NCI-H146 treated with DMSO at 0.1 percent for 48 hours (cell line): ENCODE results near the gene PTPRCAP.
"Not testable (repeated sequence)": the region's sequence is repeated elsewhere in the genome, so short reads cannot be mapped to it uniquely, and the experiment has no call there.

Experiments used
- DNase-seq: peaks from one replicate; lab custom pipeline; 2025; ENCODE audit not compliant: unreplicated experiment; lab: John Stamatoyannopoulos, UW

The PTPRCAP gene, protein sequence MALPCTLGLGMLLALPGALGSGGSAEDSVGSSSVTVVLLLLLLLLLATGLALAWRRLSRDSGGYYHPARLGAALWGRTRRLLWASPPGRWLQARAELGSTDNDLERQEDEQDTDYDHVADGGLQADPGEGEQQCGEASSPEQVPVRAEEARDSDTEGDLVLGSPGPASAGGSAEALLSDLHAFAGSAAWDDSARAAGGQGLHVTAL

DNA sequence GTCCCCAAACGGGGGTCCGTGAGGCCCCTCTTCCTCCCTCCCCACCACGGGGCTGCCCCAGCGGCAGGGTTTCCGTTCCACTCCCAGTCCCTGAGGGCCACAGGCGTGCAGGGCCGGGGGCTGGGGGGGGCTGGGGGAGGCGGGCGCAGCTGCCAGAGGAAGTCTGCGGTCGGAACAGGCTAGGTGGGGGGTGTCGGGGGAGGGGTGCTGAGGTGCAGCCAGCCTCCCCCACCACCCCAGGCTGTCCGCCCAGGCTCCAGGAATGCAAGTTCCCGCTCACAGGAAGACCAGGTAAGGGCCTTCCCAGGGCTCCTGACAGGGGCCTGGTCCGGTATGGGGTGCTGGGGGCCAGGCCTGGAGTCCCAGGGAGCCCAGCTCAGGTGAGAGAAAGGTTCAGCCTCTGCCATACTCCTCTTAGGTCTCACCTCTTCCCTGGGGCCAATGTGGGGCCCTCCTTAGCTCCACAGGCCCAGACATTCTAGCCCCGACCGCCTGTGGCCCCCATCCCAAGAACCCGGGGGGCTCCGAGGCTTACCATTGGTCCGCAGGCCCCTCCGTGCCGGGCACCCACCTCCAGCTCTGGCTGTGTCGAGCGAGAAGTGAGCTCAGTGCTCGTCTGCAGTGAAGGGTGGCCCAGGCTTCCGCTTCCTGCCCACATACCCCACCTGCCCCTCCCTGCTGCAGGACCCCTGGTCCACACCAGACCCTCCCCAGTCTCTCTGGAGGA, at the start of gene PTPRCAP:
PTPRCAP (minus strand) TSS at position 601 of the 727 bp plus-strand sequence; CDS start at position 538, 63 bp downstream.
- no peak for DNase-seq

DNA sequence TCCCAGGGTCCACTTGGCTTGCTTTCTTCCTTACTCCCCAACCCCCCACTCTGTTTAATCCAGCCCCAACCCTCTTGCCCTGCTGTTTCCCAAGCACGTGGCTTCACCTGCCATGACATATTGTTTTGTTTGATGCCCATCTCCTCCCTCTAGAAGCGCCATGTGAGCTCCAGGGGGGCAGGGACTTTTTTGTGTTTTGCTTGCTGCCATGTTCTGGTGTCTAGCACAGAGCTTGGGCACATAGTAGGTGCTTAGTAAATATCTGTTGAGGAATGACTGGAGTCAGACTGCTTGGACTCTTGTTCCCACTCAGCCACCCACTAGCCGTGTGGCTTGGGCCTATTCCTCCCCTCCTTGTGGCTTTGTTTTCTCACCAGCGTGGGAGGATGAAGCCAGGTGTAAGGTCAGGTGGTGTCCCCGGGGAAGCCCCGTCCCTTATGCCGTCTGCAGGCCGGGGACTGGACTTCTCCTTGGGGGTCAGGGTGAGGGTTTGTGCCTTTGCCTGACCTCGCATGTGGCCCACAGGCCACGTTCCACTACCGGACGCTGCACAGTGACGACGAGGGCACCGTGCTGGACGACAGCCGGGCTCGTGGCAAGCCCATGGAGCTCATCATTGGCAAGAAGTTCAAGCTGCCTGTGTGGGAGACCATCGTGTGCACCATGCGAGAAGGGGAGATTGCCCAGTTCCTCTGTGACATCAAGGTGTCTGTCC, 49.2 kb upstream of the PTPRCAP start:
- no peak for DNase-seq

DNA sequence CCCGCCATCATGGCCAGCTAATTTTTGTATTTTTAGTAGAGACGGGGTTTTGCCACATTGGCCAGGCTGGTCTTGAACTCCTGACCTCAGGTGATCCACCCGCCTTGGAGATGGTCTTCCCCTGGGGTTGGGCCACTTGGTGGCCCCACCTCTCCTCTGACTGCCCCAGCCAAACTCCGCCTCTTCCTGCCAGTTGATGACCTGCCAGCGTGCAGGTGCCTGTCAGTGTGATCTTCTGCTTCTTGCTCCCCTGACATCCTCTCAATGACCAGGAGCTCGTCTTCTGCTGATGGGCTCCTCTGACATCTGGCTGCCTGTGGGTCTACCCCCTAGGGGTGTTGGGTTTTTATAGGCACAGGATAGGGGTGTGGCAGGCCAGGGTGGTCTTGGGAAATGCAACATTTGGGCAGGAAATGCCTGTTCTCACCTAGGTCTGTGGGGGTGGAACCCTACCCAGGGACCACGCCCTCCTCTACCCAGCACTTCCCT, 48.4 kb upstream of the PTPRCAP start:
- not testable (repeated sequence) for DNase-seq

- no peak for DNase-seq
Measured at GRCh38 chr11:67484847-67485311, 47.4 kb upstream of the PTPRCAP start.

DNA sequence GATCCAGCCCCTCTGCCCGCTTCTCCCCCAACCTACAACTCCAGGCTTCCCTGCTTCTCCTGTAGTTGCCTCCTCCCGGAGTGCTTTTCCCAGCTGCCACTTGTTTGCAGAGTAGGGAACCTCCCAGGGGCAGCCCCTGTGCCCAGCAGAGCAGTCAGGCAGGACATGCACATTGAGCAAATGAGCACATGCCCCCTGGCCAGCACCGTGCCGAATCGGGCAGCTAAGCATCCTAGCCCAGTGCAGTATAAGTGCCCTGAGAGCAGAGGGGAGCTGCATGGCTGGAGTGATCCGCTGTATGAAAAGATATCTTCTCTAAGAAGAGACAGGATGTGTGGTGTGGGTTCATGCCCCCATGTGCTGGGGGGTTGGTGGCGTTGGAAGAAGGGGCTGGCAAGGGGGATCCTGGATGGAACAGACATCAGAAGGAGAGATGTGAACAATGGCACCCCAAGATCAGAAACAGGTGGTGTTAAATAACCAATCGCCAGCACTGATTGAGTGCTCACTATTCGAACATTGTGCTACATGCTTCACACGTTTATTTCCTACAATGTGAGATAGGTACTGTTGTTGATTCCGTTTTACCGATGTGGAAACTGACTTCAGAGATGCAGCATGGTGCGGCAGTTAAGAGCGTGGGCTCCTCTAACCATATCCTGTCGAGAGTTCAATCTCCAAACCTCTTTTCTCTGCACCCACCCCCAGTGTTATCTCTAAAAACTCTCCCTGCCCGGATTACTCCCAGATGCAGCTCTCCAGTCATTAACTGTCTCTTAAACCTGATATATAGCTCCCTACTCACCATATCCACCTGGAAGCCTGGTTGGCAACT, 46.6 kb upstream of the PTPRCAP start:
- DNase-seq: no peak

GRCh38 chr11:67482827-67483798, 45.6 kb upstream of the PTPRCAP start, which contains the start of gene AIP:
TSS of gene AIP (plus strand) at chr11:67483026. CDS start at chr11:67483159, 133 bp downstream.
- peak; percentile 99 for DNase-seq

DNA sequence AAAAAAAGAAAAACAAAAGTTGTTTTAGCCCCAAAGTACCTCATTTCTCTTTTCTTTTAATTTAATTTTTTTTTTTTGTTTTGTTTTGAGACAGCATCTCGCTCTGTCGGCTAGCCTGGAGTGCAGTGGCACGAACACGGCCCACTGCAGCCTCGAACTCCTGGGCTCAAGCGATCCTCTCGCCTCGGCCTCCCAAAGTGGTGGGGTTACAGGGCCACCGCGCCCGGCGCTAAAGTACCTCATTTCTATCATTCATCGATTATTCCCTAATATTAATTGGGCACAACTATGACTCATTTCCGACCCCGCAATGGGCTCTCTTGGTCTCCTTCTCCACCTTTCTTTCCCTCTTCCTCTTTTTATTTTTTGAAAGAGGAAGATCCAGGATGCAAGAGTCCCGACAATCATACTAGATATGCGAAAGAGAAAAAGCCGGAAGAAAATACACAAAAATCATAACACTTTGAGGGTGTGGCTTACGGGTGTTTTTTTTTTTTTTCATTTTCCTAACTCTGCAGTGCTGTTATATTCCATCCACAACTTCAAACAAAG, 44.9 kb upstream of the PTPRCAP start:
- no peak for DNase-seq

DNA sequence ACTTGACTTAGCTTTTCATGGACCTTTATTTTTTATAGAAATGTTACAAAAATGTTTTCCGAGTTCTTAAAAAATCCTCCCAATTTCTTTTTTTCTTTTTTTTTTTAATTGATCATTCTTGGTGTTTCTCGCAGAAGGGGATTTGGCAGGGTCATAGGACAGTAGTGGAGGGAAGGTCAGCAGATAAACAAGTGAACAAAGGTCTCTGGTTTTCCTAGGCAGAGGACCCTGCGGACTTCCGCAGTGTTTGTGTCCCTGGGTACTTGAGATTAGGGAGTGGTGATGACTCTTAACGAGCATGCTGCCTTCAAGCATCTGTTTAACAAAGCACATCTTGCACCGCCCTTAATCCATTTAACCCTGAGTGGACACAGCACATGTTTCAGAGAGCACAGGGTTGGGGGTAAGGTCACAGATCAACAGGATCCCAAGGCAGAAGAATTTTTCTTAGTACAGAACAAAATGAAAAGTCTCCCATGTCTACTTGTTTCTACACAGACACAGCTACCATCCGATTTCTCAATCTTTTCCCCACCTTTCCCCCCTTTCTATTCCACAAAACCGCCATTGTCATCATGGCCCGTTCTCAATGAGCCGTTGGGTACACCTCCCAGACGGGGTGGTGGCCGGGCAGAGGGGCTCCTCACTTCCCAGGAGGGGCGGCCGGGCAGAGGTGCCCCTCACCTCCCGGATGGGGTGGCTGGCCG, 40.0 kb upstream of the PTPRCAP start:
- DNase-seq: not testable (repeated sequence)

GRCh38 chr11:67476692-67477091, 39.2 kb upstream of the PTPRCAP start:
- not testable (repeated sequence) for DNase-seq

DNA sequence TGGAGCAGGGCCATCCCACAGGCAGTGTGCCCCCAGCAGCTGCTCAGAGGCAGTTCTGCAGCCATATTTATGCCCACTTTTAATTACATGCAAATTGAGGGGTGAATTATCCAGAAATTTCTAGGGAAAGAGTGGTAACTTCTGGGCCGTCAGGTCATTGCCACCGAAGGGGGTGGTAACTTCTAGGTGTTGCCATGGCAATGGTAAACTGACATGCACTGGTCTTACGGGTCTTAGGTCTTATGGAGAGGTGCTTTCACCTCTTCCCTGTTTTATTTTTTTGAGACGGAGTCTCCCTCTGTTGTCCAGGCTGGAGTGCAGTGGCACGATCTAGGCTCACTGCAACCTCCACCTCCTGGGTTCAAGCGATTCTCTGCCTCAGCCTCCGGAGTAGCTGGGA, 35.4 kb upstream of the PTPRCAP start:
- DNase-seq: no peak

DNA sequence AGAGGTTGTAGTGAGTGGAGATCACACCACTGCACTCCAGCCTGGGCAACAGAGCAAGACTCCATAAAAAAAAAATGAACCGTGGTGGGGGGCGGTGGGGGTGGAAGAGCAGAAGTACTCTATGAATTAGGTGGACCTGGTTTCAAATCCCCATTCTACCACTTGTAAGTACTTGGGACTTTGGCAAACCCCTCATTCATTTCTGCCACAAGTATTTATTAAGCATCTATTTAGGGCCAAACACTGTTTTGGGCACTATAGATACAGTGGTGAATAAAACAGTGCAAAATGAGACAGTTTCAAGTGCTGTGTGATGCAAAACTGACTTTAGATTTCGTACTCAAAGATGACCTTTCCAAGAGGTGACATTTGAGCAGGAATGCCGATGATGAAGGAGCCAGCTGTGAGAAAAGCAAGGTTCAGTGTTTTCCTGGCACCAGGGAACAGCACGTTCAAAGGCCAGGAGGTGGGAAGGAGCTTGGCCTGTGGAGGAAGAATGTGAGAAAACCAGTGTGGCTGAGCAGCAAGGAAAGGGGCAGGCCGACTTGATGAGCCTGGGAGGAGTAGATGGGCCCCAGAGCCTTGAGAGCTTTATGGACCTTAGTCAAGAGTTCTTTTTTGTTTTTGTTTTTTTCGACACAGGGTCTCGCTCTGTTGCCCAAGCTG, 33.0 kb upstream of the PTPRCAP start:
- DNase-seq: no peak

DNA sequence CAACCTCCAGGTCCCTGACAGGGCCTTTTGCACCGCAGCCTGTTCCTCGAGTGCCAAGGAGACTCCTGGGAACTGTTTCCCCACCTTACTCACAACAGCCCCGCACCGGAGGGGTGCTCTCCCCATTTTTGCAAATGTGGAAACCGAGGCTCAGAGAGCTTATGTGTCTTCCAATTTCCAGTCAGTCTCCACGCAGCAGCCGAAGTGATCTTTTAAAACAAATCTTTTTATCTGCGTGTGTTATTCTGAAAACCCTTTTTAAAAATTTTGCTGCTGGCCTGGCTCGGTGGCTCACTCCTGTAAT, 32.0 kb upstream of the PTPRCAP start:
- no peak for DNase-seq

DNA sequence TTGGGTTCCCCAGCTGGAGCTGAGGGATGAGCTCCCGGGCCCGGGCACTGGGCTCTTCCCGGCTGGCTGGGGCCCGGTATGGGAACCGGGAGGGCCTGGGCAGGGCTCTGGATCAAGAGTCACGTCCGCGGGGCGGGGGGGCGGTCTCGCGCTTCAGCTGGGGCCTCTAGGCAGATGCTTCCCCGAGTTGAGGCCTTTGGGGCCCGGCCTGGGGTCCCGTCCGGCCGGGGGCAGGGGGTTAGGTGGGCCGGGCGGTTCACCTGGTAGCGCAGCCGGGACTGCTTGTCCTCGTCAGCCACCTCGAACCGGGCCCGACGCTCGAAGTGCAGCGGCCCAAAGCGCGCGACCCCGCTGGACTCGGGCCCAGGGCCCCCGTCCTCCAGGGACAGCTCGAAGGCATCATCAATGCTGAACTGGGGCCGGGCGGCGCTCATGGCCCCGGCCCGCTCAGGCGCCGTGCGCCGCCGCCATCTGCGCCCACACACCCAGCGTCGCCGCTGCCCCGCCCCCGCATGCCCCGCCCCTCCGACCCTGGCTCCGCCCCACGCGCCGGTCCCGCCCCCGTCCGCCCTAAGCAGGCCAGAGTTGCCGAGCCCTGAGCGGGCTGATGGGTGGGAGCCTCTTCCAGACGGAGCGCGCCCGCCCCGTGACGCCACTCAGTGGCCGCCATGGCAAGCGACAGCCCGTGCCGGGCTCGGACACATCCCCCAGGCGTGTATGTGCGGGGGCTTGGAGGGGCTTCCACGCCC, 31.5 kb upstream of the PTPRCAP start, which contains the start of gene TMEM134:
TMEM134 (minus strand) TSS at position 493 of the 749 bp plus-strand sequence; CDS start at position 434, 59 bp downstream.
- peak; percentile 83 for DNase-seq

GRCh38 chr11:67468456-67468758, 30.9 kb upstream of the PTPRCAP start:
- no peak for DNase-seq

GRCh38 chr11:67468056-67468455, 30.6 kb upstream of the PTPRCAP start:
- DNase-seq: no peak

DNA sequence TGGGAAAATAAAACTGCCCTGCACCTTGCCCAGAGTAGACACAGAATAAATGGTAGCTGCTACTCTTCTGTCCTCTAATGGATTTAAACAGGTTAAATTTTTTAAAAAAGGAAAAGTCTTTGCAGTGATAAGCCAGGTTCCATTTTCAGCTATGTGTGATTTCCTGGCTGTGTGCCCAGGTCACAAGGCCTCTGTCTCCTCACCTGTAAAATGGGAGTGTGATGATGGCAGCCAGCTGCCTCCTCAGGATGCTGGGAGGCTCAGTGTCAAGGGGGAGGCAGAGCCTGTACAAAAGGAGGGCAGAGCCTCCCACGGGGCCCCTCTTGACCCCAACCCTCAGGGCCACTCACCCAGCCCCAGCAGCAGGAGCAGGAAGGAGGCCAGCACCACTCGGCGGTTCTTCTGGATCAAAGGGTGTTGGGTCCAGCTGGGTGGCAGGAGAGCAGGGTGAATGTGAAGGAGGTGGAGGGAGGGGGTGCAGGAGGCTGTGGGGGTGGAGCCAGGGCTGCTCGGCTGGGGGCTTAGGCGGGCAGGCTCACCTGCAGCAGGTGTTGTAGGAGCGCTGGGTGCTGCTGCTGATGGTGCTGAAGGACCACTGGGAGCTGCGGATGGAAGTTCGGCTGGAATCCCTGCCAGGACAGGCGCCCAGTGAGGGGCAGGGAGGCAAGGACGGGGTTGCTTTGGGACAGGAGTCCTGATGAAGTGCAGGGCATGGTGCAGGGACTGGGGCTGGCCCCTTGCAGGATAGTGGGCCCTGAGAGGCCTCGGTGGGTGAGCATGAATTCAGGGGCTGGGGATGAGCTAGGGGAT, 29.7 kb upstream of the PTPRCAP start:
- no peak for DNase-seq

GRCh38 chr11:67466367-67466766, 28.9 kb upstream of the PTPRCAP start:
- no peak for DNase-seq
